ENCODE data around the gene SRC.

SRC gene

GRCh38 chr20:37345339-37346235 lies at the start of gene SRC:
Gene SRC, plus strand, starts transcription at chr20:37346140. Its CDS starts 38,014 bp downstream, at chr20:37384154.
- peak; percentile 24 for DNase-seq

- no peak for DNase-seq
These were observed 49.6 kb upstream of the SRC start for GRCh38 chr20:37296371-37296770.

GRCh38 chr20:37297066-37297736 lies 48.7 kb upstream of the SRC start:
- no peak for DNase-seq

- DNase-seq: no peak
These were observed 47.6 kb upstream of the SRC start for GRCh38 chr20:37298190-37298939.

DNA sequence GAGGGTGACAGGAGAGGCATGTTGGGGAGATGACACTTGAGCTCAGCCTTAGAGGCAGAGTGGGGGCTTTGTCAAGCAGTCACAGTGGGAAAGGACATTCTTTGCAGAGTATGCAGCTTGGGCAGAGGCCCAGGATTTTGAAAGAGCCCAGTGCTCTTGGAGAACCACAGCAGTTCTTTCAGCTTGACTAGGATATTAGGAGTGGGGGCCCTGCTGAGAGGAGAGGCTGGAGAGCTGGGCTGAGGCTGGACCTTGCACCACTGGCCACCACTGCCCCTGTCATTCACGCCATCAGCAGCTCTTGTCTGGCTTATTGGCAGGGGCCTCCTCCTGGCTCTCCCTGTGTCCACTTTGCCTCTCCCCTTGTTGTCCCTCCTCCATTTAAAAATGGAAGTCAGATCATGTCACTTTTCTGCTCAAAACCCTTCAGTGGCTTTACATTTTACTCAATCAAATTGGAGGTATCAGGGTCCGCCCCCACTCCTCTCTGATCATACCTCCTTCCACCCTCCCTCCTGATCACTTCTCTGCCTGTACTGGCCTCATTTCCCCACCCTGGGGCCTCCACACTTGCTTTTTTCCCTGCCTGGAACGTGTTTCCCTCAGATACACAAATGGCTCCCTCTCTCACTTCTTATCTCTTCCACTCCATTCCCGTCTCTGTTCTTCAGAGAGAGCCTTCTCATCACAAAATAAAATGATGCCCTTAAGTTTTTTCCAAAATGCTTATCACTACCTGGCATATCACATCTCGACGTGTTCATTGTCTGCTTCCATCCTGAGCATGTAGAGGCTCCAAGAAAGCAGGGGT lies 46.0 kb upstream of the SRC start:
- DNase-seq: peak; percentile 82

GRCh38 chr20:37301120-37301519 lies 44.8 kb upstream of the SRC start:
- no peak for DNase-seq

DNA sequence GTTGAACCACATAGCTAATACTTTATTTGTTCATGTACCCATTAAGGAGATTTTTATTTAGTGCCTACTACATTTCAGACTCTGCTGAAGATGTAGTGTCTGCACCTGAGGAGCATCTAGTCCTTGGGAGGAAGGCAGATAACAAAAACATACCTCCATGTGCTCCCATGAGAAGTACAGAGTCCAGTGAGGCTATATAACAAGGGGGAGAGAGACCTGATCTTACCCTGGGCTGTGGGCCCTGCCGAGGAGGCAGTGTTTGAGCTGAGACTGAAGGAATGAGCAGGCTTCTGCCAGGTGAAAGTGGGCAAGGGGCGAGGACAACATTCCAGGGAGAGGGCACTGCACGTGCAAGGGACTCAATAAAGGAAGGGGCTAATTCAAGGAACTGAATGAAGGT lies 44.4 kb upstream of the SRC start:
- DNase-seq: no peak

DNA sequence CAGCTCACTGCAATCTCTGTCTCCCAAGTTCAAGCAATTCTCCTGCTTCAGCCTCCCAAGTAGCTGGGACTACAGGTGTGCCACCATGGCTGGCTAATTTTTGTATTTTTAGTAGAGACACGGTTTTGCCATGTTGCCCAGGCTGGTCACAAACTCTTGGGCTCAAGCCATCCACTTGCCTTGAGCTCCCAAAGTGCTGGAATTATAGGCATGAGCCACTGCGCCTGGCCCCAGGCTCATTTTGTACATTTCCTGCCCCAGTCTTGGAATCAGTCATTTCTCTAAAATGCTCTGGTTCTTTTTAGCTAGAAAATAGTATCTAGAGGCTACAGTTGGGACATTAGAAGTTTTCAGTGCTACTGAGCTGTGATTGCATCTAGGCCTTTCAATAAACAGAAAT lies 43.0 kb upstream of the SRC start:
- DNase-seq: no peak

- no peak for DNase-seq
These were observed 42.3 kb upstream of the SRC start for GRCh38 chr20:37303637-37304036.

DNA sequence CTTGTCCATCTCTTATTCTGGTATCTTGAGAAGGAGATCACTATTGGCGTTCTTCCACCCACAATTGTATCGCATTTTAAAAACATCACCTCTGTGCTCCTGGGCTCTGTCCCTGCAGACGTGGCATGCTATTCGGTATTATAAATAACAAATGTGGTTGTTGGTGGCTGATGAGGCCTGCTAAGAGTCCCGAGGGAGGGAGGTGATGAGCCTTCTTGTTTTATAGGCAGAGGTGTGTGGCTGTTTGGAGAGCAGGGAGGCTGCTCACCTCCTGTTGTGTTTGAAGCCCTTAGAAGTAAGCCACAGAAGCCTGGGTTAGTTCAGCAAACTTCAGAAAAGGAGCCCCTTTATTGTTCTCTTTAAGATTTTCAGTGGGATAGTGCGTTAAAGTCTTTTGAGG lies 40.9 kb upstream of the SRC start:
- no peak for DNase-seq

GRCh38 chr20:37305839-37306238 lies 40.1 kb upstream of the SRC start:
- DNase-seq: no peak

DNA sequence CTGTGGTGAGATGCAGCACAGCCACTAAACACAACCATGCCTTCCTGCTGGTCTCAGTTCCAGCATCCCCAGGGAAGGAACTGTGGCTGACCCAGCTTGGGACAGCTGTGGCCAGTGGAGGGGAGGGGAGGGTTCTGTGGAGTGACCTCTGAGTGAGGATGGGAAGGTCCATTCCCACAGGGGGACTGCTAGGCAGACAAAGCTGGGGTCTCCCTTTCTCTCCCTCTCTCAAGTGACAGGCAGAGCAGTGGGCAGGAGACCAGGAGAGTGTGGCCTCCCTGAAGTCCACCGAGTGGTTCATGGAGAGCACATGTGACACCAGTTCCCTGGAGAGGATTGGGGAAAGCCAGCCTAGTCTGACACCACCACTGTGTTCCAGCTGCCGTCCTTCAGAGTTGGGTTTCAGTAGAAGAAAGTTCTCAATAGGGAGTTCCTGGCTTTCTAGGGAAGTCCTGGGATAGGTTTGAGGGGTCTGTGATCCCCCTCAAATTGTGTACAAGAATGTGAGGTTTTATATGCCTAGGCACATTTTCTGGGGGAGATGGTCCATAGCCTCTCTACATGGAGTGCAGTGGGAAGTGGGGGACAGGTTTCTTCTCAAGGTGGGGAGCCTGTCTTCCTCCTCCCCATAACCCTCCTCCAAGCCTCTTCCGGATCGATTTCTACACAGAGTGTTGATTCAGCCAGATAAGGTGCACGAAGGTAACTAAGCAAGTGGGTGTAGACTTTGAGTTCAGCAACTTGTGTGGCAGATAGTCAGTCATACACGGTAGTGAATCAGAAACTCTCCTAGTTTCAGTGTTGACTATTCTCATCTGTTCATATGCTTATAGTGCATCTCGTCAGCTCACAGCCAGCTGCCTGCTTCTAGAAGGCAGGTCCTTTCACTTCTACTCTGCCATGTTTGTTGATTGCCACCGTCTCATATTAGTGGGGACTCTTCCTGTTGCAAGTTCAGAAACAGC lies 37.6 kb upstream of the SRC start:
- no peak for DNase-seq

DNA sequence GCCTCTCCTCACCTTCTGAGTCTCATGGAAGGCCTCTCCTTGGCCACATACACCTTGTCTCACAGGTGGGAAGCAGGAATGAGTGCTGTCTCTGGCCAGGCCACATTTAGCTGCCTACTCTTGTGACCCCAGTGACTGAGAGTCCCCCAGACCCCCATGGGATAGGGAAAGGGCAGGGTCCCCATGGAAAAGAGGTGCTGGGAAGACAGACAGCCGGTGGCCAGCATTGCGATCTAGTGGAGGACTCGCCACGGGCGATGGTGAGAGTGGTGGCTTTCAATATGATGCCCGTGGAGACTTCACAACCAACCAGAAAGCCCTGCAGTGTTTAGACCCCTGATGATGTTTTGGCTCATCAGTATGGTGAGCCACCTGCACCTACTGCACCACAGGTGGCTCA lies 36.6 kb upstream of the SRC start:
- no peak for DNase-seq

GRCh38 chr20:37309936-37310590 lies 35.9 kb upstream of the SRC start:
- DNase-seq: no peak

- peak; percentile 35 for DNase-seq
These were observed 35.0 kb upstream of the SRC start for GRCh38 chr20:37310951-37311350.

DNA sequence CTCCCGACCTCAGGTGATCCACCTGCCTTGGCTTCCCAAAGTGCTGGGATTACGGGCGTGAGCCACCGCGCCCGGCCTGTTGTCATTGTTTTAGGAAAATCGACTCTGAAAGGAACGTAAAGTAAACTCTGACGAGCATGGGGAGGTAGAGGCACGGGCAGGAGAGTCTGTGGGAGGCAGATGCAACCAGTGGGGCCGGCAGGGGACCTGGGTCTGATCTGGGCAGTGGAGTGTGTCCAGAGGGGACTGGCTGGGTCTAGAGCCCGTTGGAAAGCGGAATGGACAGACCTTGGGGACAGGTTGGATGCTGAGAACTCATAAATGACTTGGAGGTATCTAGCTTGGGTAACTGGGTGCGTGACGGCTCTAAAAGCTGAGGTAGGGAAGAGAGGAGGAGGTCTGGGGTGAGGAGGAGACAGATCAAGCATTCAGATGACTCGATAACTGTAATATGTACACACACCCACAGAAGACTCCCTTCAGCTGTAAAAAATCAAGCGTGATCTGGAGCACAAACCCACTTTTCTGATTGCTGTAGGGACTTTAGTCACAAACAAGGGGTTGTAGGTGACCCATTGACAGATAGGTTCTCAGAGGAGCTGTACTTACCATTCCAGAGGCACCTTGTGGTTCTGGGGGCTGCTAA lies 34.1 kb upstream of the SRC start:
- no peak for DNase-seq

DNA sequence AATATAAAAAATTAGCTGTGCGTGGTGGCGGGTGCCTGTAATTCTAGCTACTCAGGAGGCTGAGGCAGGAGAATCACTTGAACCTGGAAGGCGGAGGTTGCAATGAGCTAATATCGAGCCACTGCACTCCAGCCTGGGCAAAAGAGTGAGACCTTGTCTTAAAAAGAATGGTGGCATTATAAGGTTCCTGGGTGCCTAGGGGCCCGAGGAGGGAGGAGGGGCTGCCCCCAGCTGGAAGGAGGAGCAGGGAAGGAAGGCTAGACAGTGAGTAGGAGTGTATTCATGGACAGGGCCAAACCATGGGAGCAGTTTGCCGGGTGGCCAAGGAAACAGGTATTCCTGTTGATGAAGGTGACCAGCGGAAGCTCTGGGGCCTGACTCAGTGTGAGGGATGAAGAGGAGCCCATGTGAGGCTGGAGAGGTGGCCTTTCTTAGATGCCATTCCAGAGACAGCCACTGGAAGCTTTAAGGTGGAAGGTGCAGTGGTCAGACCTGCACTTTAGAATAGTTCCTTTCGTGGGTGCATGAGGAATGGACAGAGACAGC lies 32.3 kb upstream of the SRC start:
- DNase-seq: no peak

DNA sequence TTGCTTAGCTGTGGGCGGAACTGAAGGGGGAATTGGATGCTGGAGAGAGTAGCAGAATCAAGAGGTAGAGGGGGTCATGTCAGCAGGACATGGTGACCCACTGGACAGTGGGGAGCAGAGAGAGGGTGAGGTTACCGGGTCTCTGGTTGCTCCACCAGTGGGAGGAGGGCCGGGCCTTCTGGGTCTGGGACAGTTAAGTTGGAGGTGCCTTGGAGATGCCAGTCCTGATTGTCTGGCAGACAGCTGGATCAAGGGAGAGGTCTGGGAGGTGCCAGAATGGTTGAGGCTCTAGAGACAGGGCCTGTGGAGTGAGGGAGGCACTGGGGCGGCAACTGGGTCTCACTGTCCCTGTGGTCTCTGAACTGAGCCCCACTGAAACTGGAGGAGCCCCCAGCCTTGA lies 31.8 kb upstream of the SRC start:
- DNase-seq: no peak

DNA sequence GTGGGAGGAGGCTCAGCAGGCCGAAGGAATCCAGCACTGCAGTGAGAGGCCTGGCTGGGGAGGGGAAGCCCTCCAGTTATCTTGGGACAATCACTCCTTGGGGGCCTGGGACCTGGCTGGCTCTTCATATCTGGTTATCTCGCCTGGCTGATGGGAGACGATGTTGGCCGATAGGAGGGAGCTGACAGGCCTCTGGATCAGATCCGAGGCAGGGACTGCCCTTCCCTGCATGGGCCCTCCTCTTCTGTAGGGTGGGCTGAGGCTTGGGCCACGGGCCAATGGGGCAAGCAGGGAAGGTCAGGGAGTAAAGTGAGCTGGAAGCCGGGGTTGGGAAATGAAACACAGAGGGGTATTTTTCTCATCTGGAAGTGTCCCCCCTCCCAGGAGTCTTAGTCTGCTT lies 31.3 kb upstream of the SRC start:
- no peak for DNase-seq

GRCh38 chr20:37315021-37315451 lies 30.9 kb upstream of the SRC start:
- DNase-seq: no peak

All from hematopoietic multipotent progenitor cell treated with erythropoietin and hydrocortisone succinate and interleukin-3 and kit ligand, for 8 days (in vitro differentiated cells).